Pancreas (tissue), 10 donors: ENCODE data around the gene PEAR1. TPM values are rescaled to one million over a fixed set of nuclear protein-coding genes. Genes with fewer than 3 reads are reported as not detected.

ENCODE experiments used
- ATAC-seq, 4 donors: fragments of 200-7000 bp; cut with Tn5 transposase; one replicate each; pipeline versions ENCODE4 v1.8.0 to v1.9.1; 2020; ENCODE audit warnings: mild to moderate bottlenecking in 4 of 4, moderate library complexity in 4 of 4
- DNase-seq, 6 donors: peaks; one replicate each; pipeline ENCODE4 v3.0.0-alpha.2; 2020
- FAIRE-seq: peaks from 2 replicates; lab custom pipeline; 2012; peaks lifted over from hg19 to GRCh38; lab: Jason Lieb, UNC
- H3K27ac ChIP-seq, 4 donors: fragments of 200-600 bp; sonication (generic); 1 replicate in 3 of 4; 2 replicates in 1 of 4; pipeline versions ENCODE4 v1.5.0 to v1.8.0; 2020
- H3K27me3 ChIP-seq, 4 donors: fragments of 200-600 bp; one replicate each; pipeline ENCODE4 v1.8.0; 2021
- H3K36me3 ChIP-seq, 3 donors: fragments of 200-600 bp; sonication (generic) in 1 of 3; one replicate each; pipeline versions ENCODE4 v1.5.0 to v1.8.0; 2020 to 2021
- H3K4me1 ChIP-seq, 3 donors: fragments of 200-600 bp; one replicate each; pipeline ENCODE4 v1.8.0; 2021
- H3K4me3 ChIP-seq, 4 donors: fragments of 200-600 bp; sonication (generic) in 2 of 4; one replicate each; pipeline versions ENCODE4 v1.5.0 to v1.8.0; 2020 to 2021
- H3K9me3 ChIP-seq, 4 donors: fragments of 200-600 bp; one replicate each; pipeline ENCODE4 v1.8.0; 2021
- CTCF ChIP-seq, 4 donors: fragments of 200-600 bp; sonication (generic) in 3 of 4; IDR thresholded peaks; one replicate each; pipeline versions ENCODE4 v1.5.0 to v1.8.0; 2021; ENCODE audit warnings: antibody characterized with exemption in 4 of 4
- WGBS, 2 donors: extraction: QIAGEN DNeasy Blood & Tissue Kit; methylation state at CpG; one replicate each; pipeline ENCODE4 v1.1.7; 2013; 5-methylcytosine and 5-hydroxymethylcytosine counted together
- intact Hi-C, 3 donors: fragments of 100-400 bp; cut with DNase I; formaldehyde crosslinking; loops; one replicate each; pipeline versions ENCODE4 v1.11.1 to v1.14.2; 2022
- polyA plus RNA-seq, 2 donors: library from polyadenylated mRNA; stranded (reverse); fragments of 200-250 nt; gene quantifications; one replicate each; pipeline ENCODE4 v1.2.3, GENCODE V29; 2013
- total RNA-seq, 6 donors: library from RNA; stranded (reverse); fragmentation: NEBNext Ultra II Directional in 4 of 6; extraction: Animal tissue kit (Norgen Biotek cat#: 25700) in 4 of 6; gene quantifications; one replicate each; pipeline versions ENCODE4 v1.2.1 to v1.2.4, GENCODE V29; 2021 to 2023
- donor health status: healthy with polysubstance abuse.
- donor health status: DM: no; HTN: no; CAD: no; lungs with moderate emphysema.
- donor health status: DM: no; HTN: no; CAD: no.
- donor health status: control.
- donor health status: control.
- donor health status: Bipolar disorder and iron deficiency.
- donor health status: DM: yes; HTN: yes; CAD: no.
- donor health status: DM: no; HTN: no; CAD: no.
- donor health status: DM: no; HTN: no; CAD: no.
- donor health status: DM: yes; HTN: yes; CAD: no.

Gene PEAR1
- total and polyA plus RNA-seq, 8 donors: 1.7 to 7.1 (median 3.4) TPM

GRCh38 chr1:156879876-156880275 lies 13.6 kb upstream of the PEAR1 start:
- H3K4me3 ChIP-seq: no peak overlapping the region
- peak in 1 of 6 donors; percentile 38 for DNase-seq

GRCh38 chr1:156880473-156880872 lies 13.0 kb upstream of the PEAR1 start:
- Histone ChIP-seq H3K27ac (no peak overlapping the region), H3K4me3 (no peak overlapping the region), H3K4me1 (no peaks in the 10 kb centered on the region), H3K27me3 (no peaks in the 10 kb centered on the region), H3K36me3 (no peaks in the 10 kb centered on the region), H3K9me3 (no peaks in the 10 kb centered on the region)
- intact Hi-C loops: no loop called here
- no peak for FAIRE-seq
- ATAC-seq: no peak
- TF ChIP-seq CTCF (IDR thresholded peaks at IDR 0.05): no peak
- WGBS, 2 donors: 32 to 42% methylated on average over 5 of the region's 5 CpGs
- peak in 1 of 6 donors; percentile 37 for DNase-seq

More at GRCh38 chr1:156879876-156880275, 13.6 kb upstream of the PEAR1 start:
- no peak for TF ChIP-seq CTCF (IDR thresholded peaks at IDR 0.05)
- no peak for ATAC-seq
- WGBS, 2 donors: 89 to 91% methylated on average over 21 of the region's 21 CpGs
- Histone ChIP-seq H3K9me3 (no peaks in the 10 kb centered on the region), H3K4me1 (no peaks in the 10 kb centered on the region), H3K36me3 (no peaks in the 10 kb centered on the region), H3K27ac (no peak overlapping the region), H3K27me3 (no peaks in the 10 kb centered on the region)
- no peak for FAIRE-seq
- intact Hi-C loops: no loop called here

GRCh38 chr1:156881101-156881500 lies 12.4 kb upstream of the PEAR1 start:
- TF ChIP-seq CTCF (IDR thresholded peaks at IDR 0.05): no peak
- H3K36me3 ChIP-seq: no peaks in the 10 kb centered on the region
- H3K27ac ChIP-seq: no peak overlapping the region
- intact Hi-C loops: no loop called here
- no peak for ATAC-seq
- no peak for FAIRE-seq
- H3K4me3 ChIP-seq: no peak overlapping the region
- H3K27me3 ChIP-seq: no peaks in the 10 kb centered on the region
- DNase-seq: no peak
- WGBS, 2 donors: 54 to 65% methylated on average over 10 of the region's 10 CpGs
- no peaks in the 10 kb centered on the region for H3K4me1 ChIP-seq
- H3K9me3 ChIP-seq: no peaks in the 10 kb centered on the region

- intact Hi-C loops: no loop called here
- no peaks in the 10 kb centered on the region for H3K4me1 ChIP-seq
- FAIRE-seq (no peak), DNase-seq (no peak), ATAC-seq (no peak)
- H3K27ac ChIP-seq: no peak overlapping the region
- H3K27me3 ChIP-seq: no peaks in the 10 kb centered on the region
- TF ChIP-seq CTCF (IDR thresholded peaks at IDR 0.05): no peak
- 74 to 79% methylated on average over 4 of the region's 4 CpGs for WGBS, 2 donors
- H3K36me3 ChIP-seq: no peaks in the 10 kb centered on the region
- H3K4me3 ChIP-seq: no peak overlapping the region
- H3K9me3 ChIP-seq: no peaks in the 10 kb centered on the region
Observed at GRCh38 chr1:156881663-156882062, 11.9 kb upstream of the PEAR1 start.

- 67 to 83% methylated on average over 3 of the region's 3 CpGs for WGBS, 2 donors
- peak in 1 of 6 donors; percentile 23 for DNase-seq
- H3K9me3 ChIP-seq: no peaks in the 10 kb centered on the region
- H3K4me3 ChIP-seq: no peak overlapping the region
- no peak overlapping the region for H3K27ac ChIP-seq
- FAIRE-seq: no peak
- H3K27me3 ChIP-seq: no peaks in the 10 kb centered on the region
- no peak for TF ChIP-seq CTCF (IDR thresholded peaks at IDR 0.05)
- no peaks in the 10 kb centered on the region for H3K36me3 ChIP-seq
- intact Hi-C loops: no loop called here
- no peak for ATAC-seq
- no peaks in the 10 kb centered on the region for H3K4me1 ChIP-seq
Observed at GRCh38 chr1:156882543-156882942, 11.0 kb upstream of the PEAR1 start.
